MM.1S (cell line): ENCODE results near the gene CCDC121.

Experiments
- CTCF ChIP-seq: fragments of 300-600 bp; sonication (generic); IDR thresholded peaks from 2 replicates; pipeline ENCODE4 v1.5.1; 2016; ENCODE audit warnings: antibody characterized with exemption, low read length, mixed read lengths
- EZH2 ChIP-seq: fragments of 300-600 bp; sonication (generic); optimal IDR thresholded peaks from 2 replicates; pipeline ENCODE3; 2017; ENCODE audit warnings: low read depth, mild to moderate bottlenecking, antibody characterized with exemption, low read length, mixed read lengths
- EZH2phosphoT487 ChIP-seq: fragments of 300-600 bp; sonication (generic); IDR thresholded peaks from 2 replicates; pipeline ENCODE4 v1.6.1; 2018; ENCODE audit warnings: antibody characterized with exemption, low read length

- no peak for TF ChIP-seq CTCF
- no peak for TF ChIP-seq EZH2
- TF ChIP-seq EZH2phosphoT487: no peak
Measured at GRCh38 chr2:27638709-27639108, 9.9 kb upstream of the CCDC121 start.
